Measurements from ENCODE around the gene CLEC4M. TPM values are rescaled to one million over a fixed set of nuclear protein-coding genes. Genes with fewer than 3 reads are reported as not detected.
"Not testable (repeated sequence)": the region's sequence is repeated elsewhere in the genome, so short reads cannot be mapped to it uniquely, and the experiment has no call there.

The CLEC4M gene
- total RNA-seq, 4 donors from 2014 or later = not detected

GRCh38 chr19:7744871-7745650 is 18.0 kb upstream of the CLEC4M start:
- intact Hi-C loops (cut with DNase I) = no loop called here
- no peak for DNase-seq
- Histone ChIP-seq H3K27ac (no peak overlapping the region), H3K27me3 (peaks cover 0 to 75% (median 0%) of the 10 kb centered on the region in 4 donors), H3K9me3 (no peaks in the 10 kb centered on the region), H3K36me3 (no peaks in the 10 kb centered on the region), H3K4me3 (no peak overlapping the region), H3K4me1 (no peaks in the 10 kb centered on the region)
- no peak for TF ChIP-seq POLR2A (IDR thresholded peaks at IDR 0.05)
- TF ChIP-seq, protein P1, sequence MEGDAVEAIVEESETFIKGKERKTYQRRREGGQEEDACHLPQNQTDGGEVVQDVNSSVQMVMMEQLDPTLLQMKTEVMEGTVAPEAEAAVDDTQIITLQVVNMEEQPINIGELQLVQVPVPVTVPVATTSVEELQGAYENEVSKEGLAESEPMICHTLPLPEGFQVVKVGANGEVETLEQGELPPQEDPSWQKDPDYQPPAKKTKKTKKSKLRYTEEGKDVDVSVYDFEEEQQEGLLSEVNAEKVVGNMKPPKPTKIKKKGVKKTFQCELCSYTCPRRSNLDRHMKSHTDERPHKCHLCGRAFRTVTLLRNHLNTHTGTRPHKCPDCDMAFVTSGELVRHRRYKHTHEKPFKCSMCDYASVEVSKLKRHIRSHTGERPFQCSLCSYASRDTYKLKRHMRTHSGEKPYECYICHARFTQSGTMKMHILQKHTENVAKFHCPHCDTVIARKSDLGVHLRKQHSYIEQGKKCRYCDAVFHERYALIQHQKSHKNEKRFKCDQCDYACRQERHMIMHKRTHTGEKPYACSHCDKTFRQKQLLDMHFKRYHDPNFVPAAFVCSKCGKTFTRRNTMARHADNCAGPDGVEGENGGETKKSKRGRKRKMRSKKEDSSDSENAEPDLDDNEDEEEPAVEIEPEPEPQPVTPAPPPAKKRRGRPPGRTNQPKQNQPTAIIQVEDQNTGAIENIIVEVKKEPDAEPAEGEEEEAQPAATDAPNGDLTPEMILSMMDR (IDR thresholded peaks at IDR 0.05) = no peak
- WGBS, 2 donors = 60 to 74% methylated on average over 6 to 7 of the region's 12 CpGs

DNA sequence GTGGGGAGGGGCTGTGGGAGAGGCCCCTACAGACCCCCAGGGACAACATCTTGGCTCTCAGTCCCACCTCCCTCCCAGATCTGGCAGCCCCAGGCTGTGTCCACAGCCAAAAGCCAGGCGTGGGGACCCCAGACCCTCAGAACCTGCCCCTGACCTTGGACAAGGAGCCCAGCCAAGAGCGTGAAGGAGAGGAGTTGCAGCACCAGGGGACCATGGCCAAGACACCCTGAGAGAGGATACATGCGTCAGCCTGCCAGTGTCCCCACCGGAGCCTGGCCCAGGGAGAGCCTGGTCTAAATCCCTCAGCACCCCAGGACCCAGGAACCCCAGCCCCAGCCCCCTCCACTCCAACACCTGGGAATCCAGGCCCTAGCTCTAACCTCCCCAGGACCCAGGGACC is 16.7 kb upstream of the CLEC4M start:
- peaks cover 0 to 74% (median 0%) of the 10 kb centered on the region in 4 donors for H3K27me3 ChIP-seq
- 100% methylated on average over 1 of the region's 4 CpGs; no CpG with 5 or more reads in 1 of the 2 donors for WGBS, 2 donors
- peak overlapping the region in 1 of 4 donors; percentile 17 for H3K27ac ChIP-seq
- intact Hi-C loops (cut with DNase I); H3K9me3 ChIP-seq; H3K4me1 ChIP-seq; DNase-seq; H3K36me3 ChIP-seq: not testable (repeated sequence)
- peak overlapping the region in 1 of 4 donors; percentile 18 for H3K4me3 ChIP-seq

GRCh38 chr19:7746903-7747884 is 15.8 kb upstream of the CLEC4M start, which contains the start of gene CD209:
Gene CD209, minus strand, starts transcription at chr19:7747534. Its CDS starts 23 bp downstream, at chr19:7747511.
- peak within 1 kb of the TSS in 1 of 4 donors; percentile 18 for H3K4me3 ChIP-seq
- no peaks in the 10 kb centered on the region for H3K36me3 ChIP-seq
- intact Hi-C loops (cut with DNase I) = no loop called here
- no peak for DNase-seq
- WGBS, 2 donors = 50 to 56% methylated on average over 6 to 7 of the region's 7 CpGs
- H3K27ac ChIP-seq = peak within 1 kb of the TSS in 1 of 4 donors; percentile 17
- no peaks in the 10 kb centered on the region for H3K9me3 ChIP-seq
- TF ChIP-seq POLR2A (IDR thresholded peaks at IDR 0.05) = no peak
- TF ChIP-seq, protein P1 (IDR thresholded peaks at IDR 0.05) = no peak
- H3K27me3 ChIP-seq = peaks cover 0 to 75% (median 0%) of the 10 kb centered on the region in 4 donors
- H3K4me1 ChIP-seq = no peaks in the 10 kb centered on the region

GRCh38 chr19:7748171-7748570 is 14.9 kb upstream of the CLEC4M start:
- Histone ChIP-seq H3K27me3 (peaks cover 0 to 72% (median 0%) of the 10 kb centered on the region in 4 donors), H3K4me3 (no peak overlapping the region), H3K27ac (no peak overlapping the region), H3K9me3 (no peaks in the 10 kb centered on the region), H3K4me1 (no peaks in the 10 kb centered on the region), H3K36me3 (no peaks in the 10 kb centered on the region)
- TF ChIP-seq, protein P1 (IDR thresholded peaks at IDR 0.05) = no peak
- TF ChIP-seq POLR2A (IDR thresholded peaks at IDR 0.05) = no peak
- intact Hi-C loops (cut with DNase I) = no loop called here
- WGBS, 2 donors = 63 to 65% methylated on average over 2 of the region's 2 CpGs
- DNase-seq = no peak

- Histone ChIP-seq H3K9me3 (no peaks in the 10 kb centered on the region), H3K27ac (no peak overlapping the region), H3K4me3 (no peak overlapping the region), H3K36me3 (no peaks in the 10 kb centered on the region), H3K4me1 (no peaks in the 10 kb centered on the region), H3K27me3 (peaks cover 0 to 67% (median 0%) of the 10 kb centered on the region in 4 donors)
- intact Hi-C loops (cut with DNase I) = no loop called here
- TF ChIP-seq, protein P1 (IDR thresholded peaks at IDR 0.05) = peak in 1 of 6 experiments; percentile 16
- TF ChIP-seq POLR2A (IDR thresholded peaks at IDR 0.05) = no peak
- DNase-seq = no peak
- WGBS, 2 donors = 14 to 21% methylated on average over 4 of the region's 4 CpGs
These were observed 14.3 kb upstream of the CLEC4M start for GRCh38 chr19:7748756-7749155.
